HL-60 (cell line): ENCODE results near the gene OTX2.

Experiments
- CTCF ChIP-seq: IDR thresholded peaks from one replicate; pipeline ENCODE4 v1.5.1; 2011; ENCODE audit warnings: low read length, control low read depth, inconsistent platforms; ENCODE audit not compliant: insufficient read depth
- GABPA ChIP-seq: IDR thresholded peaks from 2 replicates; pipeline ENCODE4 v1.6.1; 2012; ENCODE audit warnings: low read depth
- POLR2AphosphoS5 ChIP-seq: IDR thresholded peaks from 2 replicates; pipeline ENCODE4 v1.6.1; 2012; ENCODE audit warnings: low read depth
- REST ChIP-seq: IDR thresholded peaks from 2 replicates; pipeline ENCODE4 v1.6.1; 2012; ENCODE audit warnings: low read depth; ENCODE audit not compliant: insufficient replicate concordance
- SPI1 ChIP-seq: IDR thresholded peaks from 2 replicates; pipeline ENCODE4 v1.6.1; 2012; ENCODE audit warnings: low read depth, mild to moderate bottlenecking, borderline replicate concordance

- TF ChIP-seq CTCF (no peak), POLR2AphosphoS5 (no peak), GABPA (no peak), REST (no peak), SPI1 (no peak)
Measured at GRCh38 chr14:56813143-56813551, 2.9 kb upstream of the OTX2 start.
